Thoracic aorta (tissue), 2 donors: ENCODE data around the gene PREX1. TPM values are rescaled to one million over a fixed set of nuclear protein-coding genes. Genes with fewer than 3 reads are reported as not detected.

Experiments
- ATAC-seq: fragments of 150-250 bp; one replicate; pipeline ENCODE4 v1.8.0; 2017; ENCODE audit warnings: low read depth; ENCODE audit not compliant: insufficient number of reproducible peaks, low FRiP score
- DNase-seq: peaks from one replicate; pipeline ENCODE4 v3.0.0-alpha.2; 2020; ENCODE audit warnings: low spot score
- H3K27ac ChIP-seq, 2 donors: fragments of 200-600 bp; sonication (generic); 1 replicate in 1 of 2; 2 replicates in 1 of 2; pipeline ENCODE4 v1.5.1; 2016; ENCODE audit warnings: mild to moderate bottlenecking in 2 of 2, moderate library complexity in 2 of 2
- H3K27me3 ChIP-seq: fragments of 200-600 bp; sonication (generic); replicated peaks from 2 replicates; pipeline ENCODE4 v1.6.0; 2016; ENCODE audit warnings: mild to moderate bottlenecking; ENCODE audit not compliant: insufficient read depth
- H3K36me3 ChIP-seq: fragments of 200-600 bp; sonication (generic); one replicate; pipeline ENCODE4 v1.5.1; 2016
- H3K4me1 ChIP-seq, 2 donors: fragments of 200-600 bp; sonication (generic); 1 replicate in 1 of 2; 2 replicates in 1 of 2; pipeline versions ENCODE4 v1.5.1 to v1.6.0; 2016; ENCODE audit warnings: low read depth in 2 of 2, mild to moderate bottlenecking in 1 of 2; ENCODE audit not compliant: control insufficient read depth in 1 of 2
- H3K4me3 ChIP-seq: fragments of 200-600 bp; sonication (generic); 2 replicates; pipeline ENCODE4 v1.5.1; 2016; ENCODE audit warnings: mild to moderate bottlenecking
- H3K9me3 ChIP-seq: fragments of 200-600 bp; sonication (generic); 2 replicates; pipeline ENCODE4 v1.5.1; 2016
- CTCF ChIP-seq: fragments of 200-600 bp; sonication (generic); IDR thresholded peaks from one replicate; pipeline ENCODE4 v1.5.1; 2019; ENCODE audit warnings: antibody characterized with exemption
- total RNA-seq, 2 donors: library from RNA; depleted of rRNA; stranded (reverse); fragments of >200 nt; gene quantifications; one replicate each; pipeline versions ENCODE4 v1.1.0 to v1.2.3, GENCODE V29; 2016

Gene PREX1
- total RNA-seq, 2 donors from 2014 or later, result 94.6 to 101 TPM

GRCh38 chr20:48702455-48702913, 125.3 kb downstream of the PREX1 start:
- Histone ChIP-seq H3K27me3 (no peaks in the 10 kb centered on the region), H3K4me3 (no peak overlapping the region), H3K9me3 (no peaks in the 10 kb centered on the region), H3K27ac (peak overlapping the region in 1 of 2 donors; percentile 78), H3K4me1 (peaks cover 52 to 84% of the 10 kb centered on the region in 2 donors), H3K36me3 (peaks cover 2% of the 10 kb centered on the region)
- ATAC-seq (no peak), DNase-seq (no peak)
- no peak for TF ChIP-seq CTCF

GRCh38 chr20:48701702-48702101, 126.1 kb downstream of the PREX1 start:
- no peak overlapping the region for H3K27ac ChIP-seq
- H3K4me1 ChIP-seq, result peaks cover 48 to 82% of the 10 kb centered on the region in 2 donors
- peaks cover 2% of the 10 kb centered on the region for H3K36me3 ChIP-seq
- H3K4me3 ChIP-seq, result no peak overlapping the region
- no peaks in the 10 kb centered on the region for H3K27me3 ChIP-seq
- ATAC-seq, result no peak
- no peak for TF ChIP-seq CTCF
- no peaks in the 10 kb centered on the region for H3K9me3 ChIP-seq
- no peak for DNase-seq

- no peak for DNase-seq
- no peaks in the 10 kb centered on the region for H3K27me3 ChIP-seq
- TF ChIP-seq CTCF, result no peak
- H3K36me3 ChIP-seq, result peaks cover 9% of the 10 kb centered on the region
- no peak for ATAC-seq
- peak overlapping the region; percentile 83 to 96 for H3K27ac ChIP-seq
- no peaks in the 10 kb centered on the region for H3K9me3 ChIP-seq
- H3K4me3 ChIP-seq, result no peak overlapping the region
- H3K4me1 ChIP-seq, result peaks cover 24 to 52% of the 10 kb centered on the region in 2 donors
Observed at GRCh38 chr20:48698507-48699267, 129.1 kb downstream of the PREX1 start.

DNA sequence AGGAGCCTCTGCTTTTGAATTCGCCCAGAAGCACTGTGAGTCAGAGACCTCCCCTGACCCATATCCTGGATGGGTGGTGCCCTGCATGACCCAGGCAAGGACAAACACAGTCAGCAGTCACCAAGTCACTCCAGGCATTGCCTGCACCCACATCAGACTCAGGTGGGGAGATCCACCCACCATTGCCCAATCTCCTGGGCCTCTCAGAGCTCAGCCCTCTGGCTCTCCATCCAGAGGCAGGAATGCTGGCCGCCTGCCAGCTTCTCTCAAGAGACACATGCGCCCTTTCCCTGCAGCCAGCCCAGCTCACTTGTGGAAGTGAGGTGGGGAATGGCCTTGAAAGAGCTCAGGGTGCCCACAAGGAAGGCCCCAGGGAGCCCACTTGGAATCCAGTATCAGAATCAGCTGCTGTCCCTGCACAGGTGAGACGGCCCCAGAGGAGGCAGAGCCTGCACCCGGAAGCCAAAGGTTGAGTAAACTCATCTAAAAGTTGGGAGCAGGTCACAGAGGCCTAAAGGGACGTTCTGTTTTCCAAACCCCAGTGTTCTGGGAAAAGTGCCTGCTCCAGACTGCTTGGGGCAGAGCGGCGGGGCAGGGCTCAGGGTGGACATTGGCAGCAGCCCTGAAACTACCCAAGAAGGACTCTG, 129.8 kb downstream of the PREX1 start:
- Histone ChIP-seq H3K9me3 (no peaks in the 10 kb centered on the region), H3K27ac (peak overlapping the region; percentile 83 to 96), H3K36me3 (peaks cover 9% of the 10 kb centered on the region), H3K4me1 (peaks cover 17 to 44% of the 10 kb centered on the region in 2 donors), H3K27me3 (no peaks in the 10 kb centered on the region), H3K4me3 (no peak overlapping the region)
- no peak for TF ChIP-seq CTCF
- ATAC-seq, result peak; percentile 75
- peak; percentile 79 for DNase-seq

GRCh38 chr20:48696671-48697070, 131.1 kb downstream of the PREX1 start:
- TF ChIP-seq CTCF, result no peak
- H3K36me3 ChIP-seq, result peaks cover 9% of the 10 kb centered on the region
- no peak for ATAC-seq
- peak overlapping the region in 1 of 2 donors; percentile 83 for H3K27ac ChIP-seq
- peaks cover 9 to 31% of the 10 kb centered on the region in 2 donors for H3K4me1 ChIP-seq
- no peak overlapping the region for H3K4me3 ChIP-seq
- no peaks in the 10 kb centered on the region for H3K27me3 ChIP-seq
- DNase-seq, result no peak
- H3K9me3 ChIP-seq, result no peaks in the 10 kb centered on the region
